Activated T-cell treated with anti-CD3 and anti-CD28 coated beads, Interleukin-2, amount 50 U/mL, for 24 hours (primary cell): ENCODE results near the gene TRIM8.

ENCODE experiments used
- DNase-seq: peaks from one replicate; pipeline ENCODE4 v3.0.0-alpha.2; 2020
- H3K27ac Mint-ChIP-seq: 2 replicates; pipeline ENCODE4 v1.8.0; 2020; ENCODE audit warnings: mild to moderate bottlenecking, mixed read lengths
- H3K27me3 Mint-ChIP-seq: 2 replicates; pipeline ENCODE4 v1.8.0; 2020; ENCODE audit warnings: mixed read lengths
- H3K36me3 Mint-ChIP-seq: 2 replicates; pipeline ENCODE4 v1.8.0; 2020; ENCODE audit warnings: low read depth, mixed read lengths
- H3K4me1 Mint-ChIP-seq: 2 replicates; pipeline ENCODE4 v1.8.0; 2020; ENCODE audit warnings: low read depth, mixed read lengths
- H3K4me3 Mint-ChIP-seq: 2 replicates; pipeline ENCODE4 v1.8.0; 2020; ENCODE audit warnings: mild to moderate bottlenecking, moderate library complexity, mixed read lengths
- H3K9me3 Mint-ChIP-seq: 2 replicates; pipeline ENCODE4 v1.8.0; 2020; ENCODE audit warnings: mixed read lengths

TRIM8 gene

GRCh38 chr10:102644066-102644645 lies at the start of gene TRIM8:
Gene TRIM8 (plus strand): TSS chr10:102644479. CDS start chr10:102644618, 139 bp downstream.
- peaks cover 46% of the 10 kb centered on the region for H3K36me3 Mint-ChIP-seq
- no peaks in the 10 kb centered on the region for H3K9me3 Mint-ChIP-seq
- H3K4me3 Mint-ChIP-seq = peak within 1 kb of the TSS; percentile 97
- H3K27me3 Mint-ChIP-seq = no peaks in the 10 kb centered on the region
- H3K27ac Mint-ChIP-seq = peak within 1 kb of the TSS; percentile 97
- DNase-seq = peak; percentile 77
- peaks cover 40% of the 10 kb centered on the region for H3K4me1 Mint-ChIP-seq

- Mint-ChIP-seq H3K4me3 (no peak overlapping the region), H3K4me1 (no peaks in the 10 kb centered on the region), H3K36me3 (peaks cover 42% of the 10 kb centered on the region), H3K9me3 (no peaks in the 10 kb centered on the region), H3K27ac (no peak overlapping the region), H3K27me3 (no peaks in the 10 kb centered on the region)
- no peak for DNase-seq
These were observed 49.0 kb upstream of the TRIM8 start for GRCh38 chr10:102595293-102595692.

GRCh38 chr10:102595897-102596296 lies 48.4 kb upstream of the TRIM8 start:
- Mint-ChIP-seq H3K27ac (no peak overlapping the region), H3K36me3 (peaks cover 45% of the 10 kb centered on the region), H3K9me3 (no peaks in the 10 kb centered on the region), H3K4me3 (no peak overlapping the region), H3K27me3 (no peaks in the 10 kb centered on the region), H3K4me1 (no peaks in the 10 kb centered on the region)
- DNase-seq = no peak

- H3K27me3 Mint-ChIP-seq = no peaks in the 10 kb centered on the region
- peaks cover 45% of the 10 kb centered on the region for H3K36me3 Mint-ChIP-seq
- no peaks in the 10 kb centered on the region for H3K4me1 Mint-ChIP-seq
- DNase-seq = no peak
- no peak overlapping the region for H3K4me3 Mint-ChIP-seq
- H3K27ac Mint-ChIP-seq = no peak overlapping the region
- H3K9me3 Mint-ChIP-seq = no peaks in the 10 kb centered on the region
These were observed 47.7 kb upstream of the TRIM8 start for GRCh38 chr10:102596506-102596971.

DNA sequence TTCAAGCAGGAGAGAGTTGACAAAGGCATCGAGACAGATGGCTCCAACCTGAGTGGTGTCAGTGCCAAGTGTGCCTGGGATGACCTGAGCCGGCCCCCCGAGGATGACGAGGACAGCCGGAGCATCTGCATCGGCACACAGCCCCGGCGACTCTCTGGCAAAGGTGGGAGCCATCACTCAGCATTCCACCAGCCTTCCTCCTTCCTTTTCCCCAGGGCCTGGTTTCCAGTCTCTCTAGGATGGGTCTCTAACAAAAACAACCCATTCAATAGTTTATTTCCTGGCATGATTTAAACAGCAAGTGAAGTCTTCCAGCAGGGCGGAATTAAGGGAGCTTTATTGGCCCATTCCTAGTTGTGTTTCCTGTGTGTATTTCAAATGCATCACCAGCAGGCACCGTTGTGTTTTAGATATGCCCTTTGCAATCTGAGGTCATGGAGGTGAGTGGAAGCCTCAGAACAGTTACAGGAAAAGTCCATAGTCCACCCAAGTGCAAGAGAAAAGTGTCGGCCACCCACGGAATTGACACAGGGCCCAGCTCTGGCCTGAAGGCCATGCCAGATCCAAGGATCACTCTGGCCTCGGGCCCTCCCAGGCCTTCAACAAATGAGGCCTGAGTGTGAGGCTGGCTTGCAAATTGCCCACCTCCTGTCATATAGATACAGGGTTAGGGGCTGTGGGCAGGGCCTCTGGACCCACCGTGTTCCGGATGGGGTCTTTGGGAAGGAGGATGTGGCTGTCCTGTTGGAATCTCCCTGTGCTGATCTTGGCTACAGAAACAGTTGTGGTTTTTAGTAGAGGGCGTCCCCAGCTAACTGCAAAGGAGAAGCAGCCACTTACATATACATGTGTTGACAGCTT lies 46.9 kb upstream of the TRIM8 start:
- DNase-seq = no peak
- Mint-ChIP-seq H3K4me3 (no peak overlapping the region), H3K9me3 (no peaks in the 10 kb centered on the region), H3K27ac (no peak overlapping the region), H3K27me3 (no peaks in the 10 kb centered on the region), H3K4me1 (no peaks in the 10 kb centered on the region), H3K36me3 (peaks cover 47% of the 10 kb centered on the region)

DNA sequence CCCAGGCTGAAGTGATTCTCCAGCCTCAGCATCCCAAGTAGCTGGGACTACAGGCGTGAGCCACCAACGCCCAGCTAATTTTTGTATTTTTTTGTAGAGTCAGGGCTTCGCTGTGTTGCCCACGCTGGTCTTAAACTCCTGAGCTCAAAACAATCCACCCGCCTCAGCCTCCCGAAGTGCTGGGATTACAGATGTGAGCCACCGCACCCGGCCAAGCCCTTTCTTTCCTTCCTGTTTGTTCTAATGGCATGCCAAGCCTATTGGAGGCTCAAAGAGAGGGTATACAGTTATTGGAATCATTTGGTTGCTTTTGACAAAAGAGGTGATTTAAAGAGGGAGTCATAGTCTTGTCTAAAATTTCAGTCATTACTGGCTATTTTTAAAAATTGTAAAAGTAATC lies 46.0 kb upstream of the TRIM8 start:
- peaks cover 49% of the 10 kb centered on the region for H3K36me3 Mint-ChIP-seq
- DNase-seq = no peak
- no peaks in the 10 kb centered on the region for H3K4me1 Mint-ChIP-seq
- no peaks in the 10 kb centered on the region for H3K9me3 Mint-ChIP-seq
- no peak overlapping the region for H3K27ac Mint-ChIP-seq
- H3K4me3 Mint-ChIP-seq = no peak overlapping the region
- H3K27me3 Mint-ChIP-seq = no peaks in the 10 kb centered on the region

DNA sequence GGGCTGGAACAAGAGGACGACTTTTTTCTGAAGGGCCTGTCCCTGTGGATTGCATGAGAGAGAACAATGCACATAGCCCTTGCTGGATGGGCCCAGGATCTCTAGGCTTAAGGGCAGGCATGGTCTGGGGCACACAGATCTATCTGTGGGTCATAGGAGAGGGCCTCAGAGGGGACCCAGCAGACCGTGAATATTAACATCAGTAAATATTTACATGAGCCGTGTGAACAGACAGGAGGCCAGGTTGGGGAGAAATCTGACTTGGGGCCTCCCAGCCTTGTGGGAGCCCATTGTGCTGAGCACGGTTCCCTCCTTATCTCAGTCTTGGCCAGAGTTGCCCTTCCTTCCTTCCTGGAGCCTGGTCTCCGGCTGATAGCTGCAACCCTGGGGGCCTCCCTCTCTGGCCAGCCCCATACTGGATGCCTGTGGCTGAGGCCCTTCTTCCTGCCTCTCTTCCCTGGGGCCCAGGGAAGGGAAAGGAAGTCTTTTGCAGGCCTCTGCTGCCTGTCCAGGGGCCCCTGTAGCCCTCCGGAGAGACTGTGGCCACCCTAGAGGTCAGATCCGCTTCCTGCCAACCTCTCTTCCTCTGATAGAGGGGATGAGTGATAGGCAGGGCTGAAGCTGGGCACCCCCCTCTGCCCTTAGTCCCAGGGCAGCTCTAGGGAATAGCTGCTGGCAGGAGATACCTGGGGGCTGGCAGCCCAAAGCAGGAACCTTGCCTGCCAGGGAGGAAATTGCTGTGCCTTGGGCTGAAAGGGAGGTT lies 44.5 kb upstream of the TRIM8 start:
- H3K27me3 Mint-ChIP-seq = no peaks in the 10 kb centered on the region
- H3K4me1 Mint-ChIP-seq = peaks cover 7% of the 10 kb centered on the region
- no peak overlapping the region for H3K27ac Mint-ChIP-seq
- no peak for DNase-seq
- no peaks in the 10 kb centered on the region for H3K9me3 Mint-ChIP-seq
- no peak overlapping the region for H3K4me3 Mint-ChIP-seq
- peaks cover 60% of the 10 kb centered on the region for H3K36me3 Mint-ChIP-seq

GRCh38 chr10:102600816-102601215 lies 43.5 kb upstream of the TRIM8 start:
- no peak overlapping the region for H3K27ac Mint-ChIP-seq
- peaks cover 7% of the 10 kb centered on the region for H3K4me1 Mint-ChIP-seq
- no peaks in the 10 kb centered on the region for H3K9me3 Mint-ChIP-seq
- H3K27me3 Mint-ChIP-seq = no peaks in the 10 kb centered on the region
- H3K4me3 Mint-ChIP-seq = no peak overlapping the region
- DNase-seq = no peak
- peaks cover 60% of the 10 kb centered on the region for H3K36me3 Mint-ChIP-seq

GRCh38 chr10:102601639-102602038 lies 42.6 kb upstream of the TRIM8 start:
- Mint-ChIP-seq H3K27ac (no peak overlapping the region), H3K27me3 (no peaks in the 10 kb centered on the region), H3K9me3 (no peaks in the 10 kb centered on the region), H3K36me3 (peaks cover 60% of the 10 kb centered on the region), H3K4me1 (peaks cover 7% of the 10 kb centered on the region), H3K4me3 (no peak overlapping the region)
- no peak for DNase-seq

DNA sequence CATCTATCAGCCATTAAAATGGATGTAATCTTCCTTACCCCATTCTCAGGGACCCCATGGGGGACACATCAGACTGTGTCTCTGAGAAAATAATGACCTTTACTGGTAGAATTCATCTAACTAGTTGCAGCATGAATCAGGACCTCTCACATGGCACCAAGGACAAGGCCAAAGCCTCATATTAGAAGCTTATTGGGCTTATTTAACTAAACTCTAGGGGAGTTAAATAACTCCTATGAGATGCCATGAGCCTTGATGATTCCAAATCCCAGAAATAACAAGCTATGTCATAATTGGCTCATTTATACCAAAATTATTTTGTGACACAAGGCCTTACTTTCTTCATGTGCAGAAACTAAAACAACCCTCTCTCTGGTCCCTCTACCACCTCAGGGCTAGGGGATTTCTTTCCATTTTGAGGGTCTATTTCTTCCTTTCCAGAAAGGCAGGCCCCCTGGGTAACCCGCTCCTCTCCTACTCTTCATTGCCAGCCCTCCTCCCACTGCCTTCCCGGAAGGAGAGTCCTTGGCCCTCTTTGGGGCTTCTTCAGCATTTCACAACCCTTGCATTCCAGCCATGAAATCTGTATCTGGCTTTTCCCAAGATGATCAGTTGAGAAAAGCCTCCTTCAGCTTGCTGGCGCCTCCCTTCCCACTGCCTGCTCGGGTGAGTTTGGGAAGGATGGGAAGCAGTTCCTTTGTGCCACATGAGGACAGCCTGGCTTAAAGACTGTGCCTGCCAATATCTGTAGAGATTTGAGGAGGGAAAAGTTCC lies 41.8 kb upstream of the TRIM8 start:
- peaks cover 7% of the 10 kb centered on the region for H3K4me1 Mint-ChIP-seq
- no peaks in the 10 kb centered on the region for H3K27me3 Mint-ChIP-seq
- no peak overlapping the region for H3K4me3 Mint-ChIP-seq
- H3K27ac Mint-ChIP-seq = no peak overlapping the region
- peaks cover 54% of the 10 kb centered on the region for H3K36me3 Mint-ChIP-seq
- DNase-seq = no peak
- no peaks in the 10 kb centered on the region for H3K9me3 Mint-ChIP-seq

GRCh38 chr10:102603946-102604345 lies 40.3 kb upstream of the TRIM8 start:
- Mint-ChIP-seq H3K4me3 (no peak overlapping the region), H3K9me3 (no peaks in the 10 kb centered on the region), H3K27me3 (no peaks in the 10 kb centered on the region), H3K27ac (no peak overlapping the region), H3K36me3 (peaks cover 42% of the 10 kb centered on the region), H3K4me1 (peaks cover 10% of the 10 kb centered on the region)
- DNase-seq = no peak

- no peak overlapping the region for H3K4me3 Mint-ChIP-seq
- H3K4me1 Mint-ChIP-seq = peaks cover 13% of the 10 kb centered on the region
- H3K27me3 Mint-ChIP-seq = no peaks in the 10 kb centered on the region
- H3K9me3 Mint-ChIP-seq = no peaks in the 10 kb centered on the region
- DNase-seq = no peak
- peaks cover 37% of the 10 kb centered on the region for H3K36me3 Mint-ChIP-seq
- H3K27ac Mint-ChIP-seq = no peak overlapping the region
These were observed 39.8 kb upstream of the TRIM8 start for GRCh38 chr10:102604439-102604841.

DNA sequence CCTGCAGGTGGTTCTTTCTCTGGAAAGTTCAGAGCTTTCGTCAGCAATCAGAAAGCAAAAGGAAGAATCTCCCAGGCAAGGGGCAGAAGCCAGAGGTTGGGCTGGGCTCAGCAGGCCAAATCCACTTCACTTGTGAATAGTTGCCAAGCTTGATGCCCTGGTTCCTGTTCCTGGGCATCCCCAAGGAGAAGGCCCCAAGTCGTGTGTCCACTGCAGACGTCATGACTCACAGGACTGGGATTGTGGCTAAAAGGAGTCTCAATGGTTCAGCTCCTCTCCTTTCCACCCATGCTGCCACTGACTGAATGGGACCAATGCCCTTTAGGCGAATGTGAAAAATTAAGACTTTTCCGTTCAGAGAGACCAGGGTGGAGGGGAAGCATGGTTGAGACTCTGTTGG lies 38.6 kb upstream of the TRIM8 start:
- Mint-ChIP-seq H3K36me3 (peaks cover 28% of the 10 kb centered on the region), H3K27me3 (no peaks in the 10 kb centered on the region), H3K4me3 (no peak overlapping the region), H3K9me3 (no peaks in the 10 kb centered on the region), H3K4me1 (peaks cover 18% of the 10 kb centered on the region), H3K27ac (no peak overlapping the region)
- DNase-seq = no peak

- DNase-seq = no peak
- H3K27ac Mint-ChIP-seq = peak overlapping the region; percentile 57
- H3K4me1 Mint-ChIP-seq = peaks cover 45% of the 10 kb centered on the region
- no peaks in the 10 kb centered on the region for H3K9me3 Mint-ChIP-seq
- H3K4me3 Mint-ChIP-seq = no peak overlapping the region
- H3K27me3 Mint-ChIP-seq = no peaks in the 10 kb centered on the region
- peaks cover 22% of the 10 kb centered on the region for H3K36me3 Mint-ChIP-seq
These were observed 35.8 kb upstream of the TRIM8 start for GRCh38 chr10:102608487-102608886.
